ENCODE data around the gene GNB1L. TPM values are rescaled to one million over a fixed set of nuclear protein-coding genes. Genes with fewer than 3 reads are reported as not detected.
A peak's percentile ranks its signal among the peaks of the same experiment; 100 is the strongest.

GNB1L gene
- total RNA-seq, 1 experiment from 2014 or later, result 38.2 TPM

DNA sequence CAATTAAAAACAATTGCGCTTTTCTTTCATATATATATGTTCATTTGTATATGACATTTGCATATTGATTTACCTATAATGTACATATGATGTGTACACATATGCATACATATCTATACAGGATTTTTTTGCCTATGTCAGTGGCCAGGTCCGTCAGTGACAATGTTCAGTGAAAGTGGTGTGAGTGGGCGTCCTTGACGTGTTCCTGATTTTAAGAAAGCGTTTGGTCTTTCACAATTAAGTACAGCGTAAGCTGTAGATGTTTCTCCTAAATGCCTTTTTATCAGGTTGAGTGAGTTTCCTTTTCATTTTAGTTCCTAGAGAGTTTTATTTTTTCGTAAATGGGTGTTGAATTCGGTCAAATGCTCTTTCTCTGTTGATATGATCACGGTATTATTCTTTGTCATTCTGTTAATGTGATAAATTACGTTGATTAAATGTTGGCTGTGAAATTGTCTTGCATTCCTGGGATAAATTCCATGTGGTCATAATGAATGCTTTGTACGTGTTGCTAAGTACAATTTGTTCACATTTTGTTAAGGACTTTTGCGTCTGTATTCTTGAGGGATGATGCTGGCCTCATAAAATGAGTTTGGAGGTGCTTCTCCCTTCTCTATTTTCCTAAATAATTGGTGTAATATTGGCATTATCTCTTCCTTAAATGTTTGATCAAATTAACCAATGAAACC, 10.6 kb upstream of the GNB1L start:
- no peaks in the 10 kb centered on the region for H3K27me3 ChIP-seq (ENCODE audit: control insufficient read depth, insufficient read depth, low read length)
- no peak overlapping the region for H3K4me3 ChIP-seq (ENCODE audit: insufficient read depth, low read depth, low read length)
- DNase-seq, result no peak
- H3K36me3 ChIP-seq (replicated peaks; ENCODE audit: control insufficient read depth, insufficient read depth, low read length), result no peaks in the 10 kb centered on the region

DNA sequence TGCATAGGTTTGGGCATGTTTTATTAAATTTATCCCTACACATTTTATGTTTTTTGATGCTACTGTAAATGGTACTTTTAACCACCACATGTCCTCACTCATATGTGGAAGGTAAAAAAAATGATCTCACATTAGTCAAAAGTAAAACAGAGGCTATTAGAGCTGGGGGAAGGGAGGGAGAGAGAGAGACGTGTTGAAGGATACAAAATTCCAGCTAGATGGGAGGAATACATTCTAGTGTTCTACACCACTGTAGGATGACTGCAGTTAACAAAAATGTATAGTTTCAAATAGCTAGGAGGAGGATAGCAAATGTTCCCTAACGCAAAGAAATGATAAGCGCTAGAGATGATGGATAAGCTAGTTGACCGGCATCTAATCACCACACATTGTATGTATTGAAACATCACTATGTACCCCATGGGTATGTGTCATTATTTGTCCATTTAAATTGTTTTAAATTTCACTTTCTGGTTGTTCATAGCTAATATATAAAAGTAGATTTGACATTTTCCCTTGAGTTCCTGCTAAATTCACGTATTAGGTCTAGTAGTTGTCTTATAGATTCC, 9.9 kb upstream of the GNB1L start:
- H3K4me3 ChIP-seq (ENCODE audit: insufficient read depth, low read depth, low read length), result no peak overlapping the region
- no peak for DNase-seq
- H3K36me3 ChIP-seq (replicated peaks; ENCODE audit: control insufficient read depth, insufficient read depth, low read length), result no peaks in the 10 kb centered on the region
- no peaks in the 10 kb centered on the region for H3K27me3 ChIP-seq (ENCODE audit: control insufficient read depth, insufficient read depth, low read length)

DNA sequence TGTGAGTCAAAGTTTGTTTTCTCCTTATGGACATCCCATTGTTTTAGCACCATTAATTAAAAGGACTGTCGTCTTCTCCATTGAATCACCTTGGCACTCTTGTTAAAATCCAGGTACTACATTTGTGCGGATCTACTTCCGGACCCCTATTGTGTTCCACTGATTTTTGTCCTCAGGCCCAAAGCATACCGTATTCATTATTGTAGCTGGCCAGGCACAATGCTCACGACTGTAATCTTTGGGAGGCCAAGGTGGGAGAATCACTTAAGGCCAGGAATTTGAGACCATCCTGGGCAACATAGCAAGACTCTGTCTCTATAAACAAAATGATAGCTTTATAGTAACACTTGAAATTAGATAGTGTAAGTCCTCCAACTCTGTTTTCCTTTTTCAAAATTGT, 8.9 kb upstream of the GNB1L start:
- H3K36me3 ChIP-seq (replicated peaks; ENCODE audit: control insufficient read depth, insufficient read depth, low read length), result no peaks in the 10 kb centered on the region
- no peak for DNase-seq

GRCh38 chr22:19862619-19863246, 8.1 kb upstream of the GNB1L start:
- Histone ChIP-seq H3K27me3 (ENCODE audit: control insufficient read depth, insufficient read depth, low read length) (no peaks in the 10 kb centered on the region), H3K4me3 (ENCODE audit: insufficient read depth, low read depth, low read length) (no peak overlapping the region), H3K36me3 (replicated peaks; ENCODE audit: control insufficient read depth, insufficient read depth, low read length) (no peaks in the 10 kb centered on the region)
- no peak for DNase-seq

More for the DNA sequence above, 8.9 kb upstream of the GNB1L start:
- Histone ChIP-seq H3K4me3 (ENCODE audit: insufficient read depth, low read depth, low read length) (no peak overlapping the region), H3K27me3 (ENCODE audit: control insufficient read depth, insufficient read depth, low read length) (no peaks in the 10 kb centered on the region)

DNA sequence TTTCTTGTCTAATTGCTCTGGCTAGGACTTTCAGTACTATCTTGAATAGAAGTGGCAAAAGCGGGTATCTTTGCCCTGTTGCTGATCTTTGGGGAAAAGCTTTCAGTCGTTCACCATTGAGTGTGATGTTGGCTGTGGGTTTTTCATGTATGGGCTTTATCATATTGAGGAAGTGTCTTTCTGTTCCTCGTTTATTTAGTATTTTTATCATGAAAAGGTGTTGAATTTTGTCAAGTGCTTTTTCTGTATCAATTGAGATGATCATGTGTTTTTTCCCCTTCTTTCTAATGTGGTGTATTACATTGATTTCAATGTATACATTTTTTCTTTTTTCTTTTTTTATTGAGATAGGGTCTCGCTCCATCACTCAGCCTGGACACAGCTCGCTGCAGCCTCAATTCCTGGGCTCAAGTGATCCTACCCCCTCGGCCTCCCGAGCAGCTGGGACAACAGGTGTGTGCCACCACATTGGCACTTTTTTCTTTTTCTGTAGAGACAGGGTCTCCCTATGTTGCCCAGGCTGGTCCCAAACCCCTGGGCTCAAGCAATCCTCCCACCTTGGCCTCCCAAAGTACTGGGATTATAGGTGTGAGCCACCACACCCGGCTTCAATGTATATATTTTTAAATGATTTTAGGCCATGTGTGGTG, 5.3 kb upstream of the GNB1L start:
- H3K36me3 ChIP-seq (replicated peaks; ENCODE audit: control insufficient read depth, insufficient read depth, low read length), result no peaks in the 10 kb centered on the region
- no peaks in the 10 kb centered on the region for H3K27me3 ChIP-seq (ENCODE audit: control insufficient read depth, insufficient read depth, low read length)
- H3K4me3 ChIP-seq (ENCODE audit: insufficient read depth, low read depth, low read length), result no peak overlapping the region
- DNase-seq, result no peak

GRCh38 chr22:19857382-19857781, 2.7 kb upstream of the GNB1L start:
- DNase-seq, result no peak
- H3K36me3 ChIP-seq (replicated peaks; ENCODE audit: control insufficient read depth, insufficient read depth, low read length), result peaks cover 6% of the 10 kb centered on the region

DNA sequence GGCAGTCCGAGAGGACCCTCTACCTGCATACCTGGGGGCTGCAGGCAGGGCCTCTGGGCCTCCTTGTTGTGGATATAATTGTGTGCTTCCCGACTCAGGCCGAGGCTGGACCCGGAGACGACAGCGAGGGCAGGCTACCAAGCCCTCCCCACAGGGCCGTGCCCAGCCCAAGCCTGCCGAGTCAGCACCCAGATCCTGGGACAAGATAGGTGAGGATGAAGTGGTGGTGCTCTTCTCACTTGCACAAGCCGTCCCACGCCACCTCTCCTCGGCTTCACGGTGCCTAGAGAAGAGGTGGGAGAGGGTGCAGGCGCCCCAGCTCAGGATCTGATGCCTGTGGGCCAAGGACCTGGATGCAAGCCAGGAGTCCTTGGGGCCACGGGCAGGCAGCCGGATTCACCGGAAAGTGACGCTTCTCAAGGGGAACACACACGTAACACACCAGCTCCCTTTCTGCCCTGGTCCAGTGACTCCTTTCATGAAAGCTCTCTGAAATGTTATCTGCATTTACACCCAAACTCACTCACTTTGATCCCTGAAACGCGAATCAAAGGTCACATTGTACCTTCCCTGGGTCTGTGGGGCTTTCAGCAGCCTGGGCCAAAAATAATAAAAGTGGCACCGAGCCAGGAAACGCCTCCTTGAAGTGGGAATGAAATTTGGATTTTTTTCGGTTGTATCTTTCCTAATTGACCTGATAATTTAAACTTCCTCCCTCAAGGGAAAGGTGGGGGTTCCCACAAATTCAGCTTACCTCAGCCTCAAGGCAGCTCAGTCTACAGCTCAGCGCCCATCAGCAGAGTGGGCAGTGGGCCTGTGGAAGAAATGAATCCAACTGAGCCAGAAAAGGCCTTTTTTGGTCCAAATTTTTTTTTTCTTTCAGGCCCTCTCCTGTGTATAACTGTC, 1.1 kb upstream of the GNB1L start:
- peak overlapping the region; percentile 90 for H3K4me3 ChIP-seq (ENCODE audit: insufficient read depth, low read depth, low read length)
- DNase-seq, result peak; percentile 83
- H3K36me3 ChIP-seq (replicated peaks; ENCODE audit: control insufficient read depth, insufficient read depth, low read length), result peaks cover 18% of the 10 kb centered on the region
- H3K27me3 ChIP-seq (ENCODE audit: control insufficient read depth, insufficient read depth, low read length), result no peaks in the 10 kb centered on the region

More at GRCh38 chr22:19857382-19857781, 2.7 kb upstream of the GNB1L start:
- no peak overlapping the region for H3K4me3 ChIP-seq (ENCODE audit: insufficient read depth, low read depth, low read length)
- H3K27me3 ChIP-seq (ENCODE audit: control insufficient read depth, insufficient read depth, low read length), result no peaks in the 10 kb centered on the region

GRCh38 chr22:19853879-19854777, 546 bp downstream of the GNB1L start:
- peak overlapping the region; percentile 90 for H3K4me3 ChIP-seq (ENCODE audit: insufficient read depth, low read depth, low read length)
- no peak for DNase-seq
- H3K36me3 ChIP-seq (replicated peaks; ENCODE audit: control insufficient read depth, insufficient read depth, low read length), result peaks cover 19% of the 10 kb centered on the region
- no peaks in the 10 kb centered on the region for H3K27me3 ChIP-seq (ENCODE audit: control insufficient read depth, insufficient read depth, low read length)

- Histone ChIP-seq H3K27me3 (ENCODE audit: control insufficient read depth, insufficient read depth, low read length) (no peaks in the 10 kb centered on the region), H3K36me3 (replicated peaks; ENCODE audit: control insufficient read depth, insufficient read depth, low read length) (peaks cover 19% of the 10 kb centered on the region), H3K4me3 (ENCODE audit: insufficient read depth, low read depth, low read length) (peak overlapping the region; percentile 90)
- DNase-seq, result peak; percentile 46
Measured at GRCh38 chr22:19853058-19853878, 1.4 kb downstream of the GNB1L start.

GRCh38 chr22:19852177-19852781, 2.4 kb downstream of the GNB1L start:
- peaks cover 19% of the 10 kb centered on the region for H3K36me3 ChIP-seq (replicated peaks; ENCODE audit: control insufficient read depth, insufficient read depth, low read length)
- H3K4me3 ChIP-seq (ENCODE audit: insufficient read depth, low read depth, low read length), result no peak overlapping the region
- no peaks in the 10 kb centered on the region for H3K27me3 ChIP-seq (ENCODE audit: control insufficient read depth, insufficient read depth, low read length)
- DNase-seq, result peak; percentile 23

DNA sequence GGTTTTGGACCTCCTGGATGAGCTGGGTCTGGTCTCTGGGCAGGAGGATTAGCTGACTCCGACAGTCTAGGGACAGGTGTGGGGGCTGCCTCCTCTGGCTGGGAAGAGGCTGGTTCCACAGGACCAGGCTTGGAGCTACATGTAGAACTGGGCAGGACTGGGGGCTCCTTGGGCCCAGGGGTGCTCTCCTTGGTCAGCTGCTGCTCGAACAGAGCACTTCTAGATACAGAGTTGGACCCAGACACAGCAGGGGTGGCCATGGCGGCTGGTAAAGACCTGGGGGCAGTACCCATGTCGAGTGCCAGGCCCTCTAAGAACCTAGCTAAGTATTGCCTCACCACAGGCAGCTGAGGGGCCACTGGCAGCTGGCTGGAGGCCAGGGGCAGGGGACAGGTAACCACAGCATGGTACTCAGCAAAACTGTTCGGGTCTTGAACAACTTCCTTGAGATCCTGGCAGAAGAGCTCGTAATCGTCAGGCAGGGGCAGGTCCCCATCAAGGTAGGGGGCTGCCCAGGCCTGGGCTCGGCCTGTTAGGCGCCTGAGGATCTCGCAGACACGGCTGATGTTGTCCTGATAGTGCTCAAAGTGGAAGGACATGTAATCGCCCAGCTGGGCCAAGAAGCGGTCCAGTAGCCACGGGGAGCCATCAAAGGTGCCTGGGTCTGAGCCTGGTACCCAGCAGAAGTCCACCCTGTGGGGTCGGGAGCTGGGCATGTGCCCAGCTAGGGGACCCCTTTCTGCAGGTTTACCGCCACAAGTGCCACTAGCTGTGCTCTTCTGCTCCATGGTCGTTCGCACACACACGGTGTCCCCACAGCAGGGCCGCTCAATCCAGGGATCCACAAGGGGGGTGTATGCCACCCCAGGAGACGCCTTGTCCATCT, 3.1 kb downstream of the GNB1L start:
- H3K27me3 ChIP-seq (ENCODE audit: control insufficient read depth, insufficient read depth, low read length), result no peaks in the 10 kb centered on the region
- peaks cover 19% of the 10 kb centered on the region for H3K36me3 ChIP-seq (replicated peaks; ENCODE audit: control insufficient read depth, insufficient read depth, low read length)
- DNase-seq, result peak; percentile 27
- H3K4me3 ChIP-seq (ENCODE audit: insufficient read depth, low read depth, low read length), result no peak overlapping the region

- Histone ChIP-seq H3K36me3 (replicated peaks; ENCODE audit: control insufficient read depth, insufficient read depth, low read length) (peaks cover 19% of the 10 kb centered on the region), H3K27me3 (ENCODE audit: control insufficient read depth, insufficient read depth, low read length) (no peaks in the 10 kb centered on the region), H3K4me3 (ENCODE audit: insufficient read depth, low read depth, low read length) (no peak overlapping the region)
- DNase-seq, result peak; percentile 25
Measured at GRCh38 chr22:19850763-19851109, 3.9 kb downstream of the GNB1L start.
